Measurements from ENCODE around the gene TKTL1.

DNA sequence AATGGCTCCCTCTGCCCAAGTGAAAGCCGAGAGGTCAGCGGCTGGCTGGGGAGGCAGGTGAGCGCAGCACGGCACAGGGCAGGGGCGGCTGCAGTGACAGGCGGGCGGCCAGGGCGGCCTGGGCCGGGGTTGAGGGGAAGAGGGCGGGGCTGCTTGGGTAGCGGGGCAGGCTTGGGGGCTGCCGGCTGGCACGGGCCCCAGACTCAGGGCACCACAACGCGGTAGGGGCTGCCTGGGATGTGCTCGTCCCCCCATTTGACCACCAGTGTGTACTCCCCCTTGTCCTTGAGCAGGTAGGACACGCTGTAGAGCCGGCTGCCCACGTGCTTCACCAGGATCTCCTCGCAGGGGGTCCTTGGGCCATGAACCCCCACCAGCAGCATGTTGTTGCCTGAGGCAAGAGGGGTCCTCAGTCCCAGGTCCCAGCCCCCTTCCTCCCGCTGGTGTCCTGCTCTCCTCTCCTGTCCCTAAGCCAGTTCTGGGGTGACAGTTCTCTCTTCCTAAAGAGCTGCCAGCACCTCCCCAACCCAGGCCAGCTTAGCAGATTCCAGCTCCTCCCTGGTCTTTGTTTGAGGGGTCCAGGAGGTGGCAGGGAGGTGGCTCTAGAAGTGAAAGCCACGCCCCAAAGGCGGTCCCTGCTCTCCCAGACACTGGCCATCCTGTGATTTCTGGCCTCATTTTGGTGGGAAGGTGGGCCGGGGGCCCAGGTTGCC, 53.2 kb downstream of the TKTL1 start:
- TF ChIP-seq, protein P1, sequence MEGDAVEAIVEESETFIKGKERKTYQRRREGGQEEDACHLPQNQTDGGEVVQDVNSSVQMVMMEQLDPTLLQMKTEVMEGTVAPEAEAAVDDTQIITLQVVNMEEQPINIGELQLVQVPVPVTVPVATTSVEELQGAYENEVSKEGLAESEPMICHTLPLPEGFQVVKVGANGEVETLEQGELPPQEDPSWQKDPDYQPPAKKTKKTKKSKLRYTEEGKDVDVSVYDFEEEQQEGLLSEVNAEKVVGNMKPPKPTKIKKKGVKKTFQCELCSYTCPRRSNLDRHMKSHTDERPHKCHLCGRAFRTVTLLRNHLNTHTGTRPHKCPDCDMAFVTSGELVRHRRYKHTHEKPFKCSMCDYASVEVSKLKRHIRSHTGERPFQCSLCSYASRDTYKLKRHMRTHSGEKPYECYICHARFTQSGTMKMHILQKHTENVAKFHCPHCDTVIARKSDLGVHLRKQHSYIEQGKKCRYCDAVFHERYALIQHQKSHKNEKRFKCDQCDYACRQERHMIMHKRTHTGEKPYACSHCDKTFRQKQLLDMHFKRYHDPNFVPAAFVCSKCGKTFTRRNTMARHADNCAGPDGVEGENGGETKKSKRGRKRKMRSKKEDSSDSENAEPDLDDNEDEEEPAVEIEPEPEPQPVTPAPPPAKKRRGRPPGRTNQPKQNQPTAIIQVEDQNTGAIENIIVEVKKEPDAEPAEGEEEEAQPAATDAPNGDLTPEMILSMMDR (IDR thresholded peaks at IDR 0.05) = no peak
- TF ChIP-seq EP300 (IDR thresholded peaks at IDR 0.05) (no peak), POLR2AphosphoS5 (IDR thresholded peaks at IDR 0.05) (no peak), POLR2A (IDR thresholded peaks at IDR 0.05) (no peak)
